GM20000 (cell line): Measurements from ENCODE around the gene DPP10.
"Not testable (repeated sequence)": the region's sequence is repeated elsewhere in the genome, so short reads cannot be mapped to it uniquely, and the experiment has no call there.

Source experiments
- DNase-seq: peaks from one replicate; pipeline ENCODE4 v3.0.0; 2012; ENCODE audit warnings: low spot score
- TF ChIP-seq, protein P1 (sequence below): IDR thresholded peaks from 2 replicates; pipeline ENCODE4 v1.5.1; 2012; ENCODE audit warnings: mild to moderate bottlenecking, control low read depth; ENCODE audit errors: extremely low read depth, missing control alignments

DPP10 gene

DNA sequence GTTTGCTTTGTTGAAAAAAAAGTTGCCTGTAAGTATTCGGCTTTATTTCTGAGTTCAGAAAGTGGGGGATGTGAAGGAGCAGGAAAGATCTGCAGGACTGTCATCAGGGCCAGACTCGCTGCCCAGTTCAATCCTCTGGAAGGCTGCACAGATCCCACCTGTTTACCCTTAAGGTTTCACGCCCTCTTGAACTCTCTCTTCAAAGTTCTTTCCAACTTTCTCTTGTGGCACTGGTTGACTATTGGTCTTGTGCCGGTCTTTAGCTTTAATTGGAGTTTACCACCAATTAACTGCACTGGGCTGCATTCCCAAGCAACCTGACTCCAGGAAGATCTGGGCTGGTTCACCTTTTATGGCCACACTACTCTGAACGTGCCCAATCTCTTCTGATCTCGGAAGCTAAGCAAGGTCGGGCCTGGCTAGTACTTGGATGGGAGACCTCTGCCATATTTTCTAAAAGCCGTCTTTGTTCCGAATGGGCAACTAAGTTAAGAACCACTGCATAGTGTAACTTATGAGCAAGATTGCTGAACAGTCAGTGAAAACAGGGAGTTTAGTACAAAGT, 495.0 kb downstream of the DPP10 start:
- TF ChIP-seq, protein P1, sequence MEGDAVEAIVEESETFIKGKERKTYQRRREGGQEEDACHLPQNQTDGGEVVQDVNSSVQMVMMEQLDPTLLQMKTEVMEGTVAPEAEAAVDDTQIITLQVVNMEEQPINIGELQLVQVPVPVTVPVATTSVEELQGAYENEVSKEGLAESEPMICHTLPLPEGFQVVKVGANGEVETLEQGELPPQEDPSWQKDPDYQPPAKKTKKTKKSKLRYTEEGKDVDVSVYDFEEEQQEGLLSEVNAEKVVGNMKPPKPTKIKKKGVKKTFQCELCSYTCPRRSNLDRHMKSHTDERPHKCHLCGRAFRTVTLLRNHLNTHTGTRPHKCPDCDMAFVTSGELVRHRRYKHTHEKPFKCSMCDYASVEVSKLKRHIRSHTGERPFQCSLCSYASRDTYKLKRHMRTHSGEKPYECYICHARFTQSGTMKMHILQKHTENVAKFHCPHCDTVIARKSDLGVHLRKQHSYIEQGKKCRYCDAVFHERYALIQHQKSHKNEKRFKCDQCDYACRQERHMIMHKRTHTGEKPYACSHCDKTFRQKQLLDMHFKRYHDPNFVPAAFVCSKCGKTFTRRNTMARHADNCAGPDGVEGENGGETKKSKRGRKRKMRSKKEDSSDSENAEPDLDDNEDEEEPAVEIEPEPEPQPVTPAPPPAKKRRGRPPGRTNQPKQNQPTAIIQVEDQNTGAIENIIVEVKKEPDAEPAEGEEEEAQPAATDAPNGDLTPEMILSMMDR, result no peak
- no peak for DNase-seq

DNA sequence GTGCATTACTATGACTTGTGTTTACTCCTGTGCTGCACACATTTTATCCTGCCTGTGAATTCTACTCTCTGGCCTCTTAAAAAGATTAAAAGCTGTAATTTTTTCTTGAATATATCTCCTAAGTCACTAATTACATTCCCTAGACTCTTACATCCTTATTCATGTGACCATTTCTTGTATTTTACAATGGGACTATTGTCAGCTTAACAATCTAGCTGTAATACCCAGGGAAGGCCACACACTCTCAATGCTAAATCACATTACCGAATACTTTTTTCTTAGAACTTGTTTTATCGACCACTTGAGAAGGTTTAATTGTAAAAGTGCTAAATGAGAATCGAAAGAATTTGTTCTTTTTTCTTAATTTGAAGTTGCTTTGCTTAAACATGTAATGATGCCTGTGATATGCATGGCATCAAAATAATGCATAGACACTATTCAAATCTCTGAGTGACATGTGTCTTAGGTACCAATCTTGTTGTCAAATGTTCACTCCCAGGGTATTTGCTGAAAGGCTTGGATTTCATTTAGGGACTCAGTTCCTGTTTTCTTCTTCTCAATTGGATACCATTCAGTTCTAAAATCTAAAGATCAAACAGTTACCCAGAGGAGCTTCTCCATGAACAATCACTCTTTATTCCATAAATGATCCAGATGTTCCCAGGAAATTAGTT, 498.5 kb downstream of the DPP10 start:
- TF ChIP-seq, protein P1, result no peak

DNA sequence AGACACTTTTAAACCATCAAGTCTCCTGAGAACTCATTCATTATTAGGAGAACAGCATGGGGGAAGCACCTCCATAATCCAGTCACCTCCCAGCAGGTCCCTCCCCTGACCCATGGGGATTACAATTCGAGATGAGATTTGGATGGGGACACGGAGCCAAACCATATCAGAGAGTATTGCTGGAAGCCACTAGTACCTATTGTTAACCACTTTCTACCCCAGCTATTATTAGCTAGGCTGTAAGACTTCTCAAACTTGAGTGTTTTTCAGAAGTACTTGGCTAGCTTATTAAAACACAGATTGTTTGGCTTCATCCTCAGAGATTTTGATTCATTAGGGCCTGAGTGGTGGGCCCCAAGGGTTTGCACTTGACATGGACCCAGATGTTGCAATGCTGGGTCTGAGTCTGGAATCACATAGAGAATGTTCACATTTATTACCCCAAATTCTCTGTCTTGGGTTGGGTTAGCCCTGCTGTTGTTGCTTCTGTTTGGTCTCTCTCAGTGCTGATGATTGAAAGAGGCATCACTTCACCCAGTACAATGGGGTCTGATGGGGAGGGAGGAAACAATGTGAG, 506.9 kb downstream of the DPP10 start:
- no peak for DNase-seq
- TF ChIP-seq, protein P1, result no peak

More for the DNA sequence above, 498.5 kb downstream of the DPP10 start:
- no peak for DNase-seq

DNA sequence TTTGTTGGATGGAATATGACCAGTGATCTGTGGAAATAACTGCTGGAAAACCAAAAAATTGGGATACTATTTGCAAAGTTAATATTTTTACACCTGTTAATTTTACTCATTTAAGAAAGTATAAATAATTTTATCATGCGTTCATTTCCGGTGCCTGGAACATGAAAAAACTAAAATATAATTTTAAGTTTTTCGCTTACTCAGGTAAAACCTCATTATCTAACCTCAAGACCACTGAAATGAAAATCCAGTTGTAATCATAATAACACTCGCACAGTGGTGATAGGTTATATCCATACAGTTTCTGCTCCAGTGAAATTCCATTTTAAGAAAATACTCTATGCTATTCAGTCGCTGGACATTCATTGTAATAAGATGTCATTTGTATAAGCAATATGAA, 517.9 kb downstream of the DPP10 start:
- TF ChIP-seq, protein P1, result no peak

DNA sequence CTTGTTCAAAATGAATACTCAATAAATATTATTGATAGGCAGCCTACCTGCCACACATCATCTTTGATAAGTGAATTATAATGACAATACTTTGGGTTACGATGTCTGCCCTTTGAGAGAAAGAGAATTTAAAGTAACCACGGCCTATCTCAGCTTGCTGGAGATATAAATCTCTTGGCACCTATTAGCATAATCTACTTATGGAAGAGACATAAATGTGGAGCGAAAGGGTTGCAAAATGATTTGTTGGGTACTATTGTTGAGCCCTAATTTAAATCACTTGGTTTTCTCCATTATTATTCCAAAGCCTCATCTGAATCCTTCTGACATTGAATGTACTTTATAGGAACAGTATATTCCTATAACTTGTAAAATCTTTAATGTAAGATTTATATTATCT, 520.1 kb downstream of the DPP10 start:
- DNase-seq, result no peak
- TF ChIP-seq, protein P1, result no peak

More for the DNA sequence above, 517.9 kb downstream of the DPP10 start:
- DNase-seq, result no peak

DNA sequence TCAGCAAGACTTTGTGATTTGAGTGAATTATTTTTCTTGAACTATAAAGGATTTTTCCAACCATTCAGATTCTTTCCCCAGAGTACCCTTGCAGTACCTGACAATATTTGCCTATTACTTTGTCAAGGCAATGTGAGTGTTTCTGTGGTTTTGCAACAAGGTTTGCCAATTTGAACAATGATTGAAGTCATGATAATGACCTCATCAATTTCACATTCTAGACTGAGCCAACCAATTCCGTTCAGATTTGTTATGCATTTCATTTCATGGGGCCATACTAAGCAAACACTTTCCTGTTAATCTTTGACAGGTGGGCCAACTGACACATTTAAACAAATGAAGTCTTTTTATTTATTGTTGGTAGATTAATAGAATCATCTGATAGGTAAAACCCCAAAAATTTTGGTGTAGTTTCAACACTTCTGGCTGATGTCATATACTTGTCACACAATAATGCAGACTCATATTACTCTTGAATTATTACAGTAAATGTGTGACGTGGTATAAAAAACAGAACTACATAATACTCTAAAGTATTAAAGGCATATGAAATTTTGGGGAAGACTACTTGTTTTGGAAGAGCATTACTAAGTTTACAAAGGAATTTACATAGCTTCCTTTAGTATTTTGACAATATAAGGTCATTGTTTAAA, 526.4 kb downstream of the DPP10 start:
- no peak for DNase-seq
- TF ChIP-seq, protein P1, result no peak

DNA sequence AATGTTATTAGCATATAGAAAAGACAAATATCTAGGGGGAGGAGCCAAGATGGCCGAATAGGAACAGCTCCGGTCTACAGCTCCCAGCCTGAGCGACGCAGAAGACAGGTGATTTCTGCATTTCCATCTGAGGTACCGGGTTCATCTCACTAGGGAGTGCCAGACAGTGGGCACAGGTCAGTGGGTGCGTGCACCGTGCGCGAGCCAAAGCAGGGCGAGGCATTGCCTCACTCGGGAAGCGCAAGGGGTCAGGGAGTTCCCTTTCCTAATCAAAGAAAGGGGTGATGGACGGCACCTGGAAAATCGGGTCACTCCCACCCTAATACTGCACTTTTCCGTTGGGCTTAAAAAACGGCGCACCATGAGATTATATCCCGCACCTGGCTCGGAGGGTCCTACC, 561.9 kb downstream of the DPP10 start:
- not testable (repeated sequence) for DNase-seq
